SK-N-SH (cell line): ENCODE results near the gene GPC5. TPM values are rescaled to one million over a fixed set of nuclear protein-coding genes. Genes with fewer than 3 reads are reported as not detected.

Source experiments
- CTCF ChIA-PET: fragments of 300-600, 350-600 bp; formaldehyde crosslinking; extraction: SDS; loops from one replicate; lab custom pipeline; 2021; lab: Yijun Ruan, JAX
- POLR2A ChIA-PET: fragments of 350-600 bp; sonication (Branson Sonifier 250); formaldehyde crosslinking; extraction: SDS; loops from one replicate; lab custom pipeline; 2020; ENCODE audit warnings: antibody characterized with exemption, inconsistent platforms; lab: Yijun Ruan, JAX
- DNase-seq: peaks from one replicate; pipeline ENCODE4 v3.0.0; 2012
- H2AFZ ChIP-seq: fragments of 200-600 bp; sonication (generic); 2 replicates; pipeline ENCODE4 v1.8.1; 2016; ENCODE audit warnings: antibody characterized with exemption, mild to moderate bottlenecking, low read depth
- H3F3A ChIP-seq: fragments of 200-600 bp; sonication (generic); replicated peaks from 2 replicates; pipeline ENCODE3; 2016; ENCODE audit warnings: antibody characterized with exemption, mild to moderate bottlenecking; ENCODE audit not compliant: insufficient read depth
- H3K27ac ChIP-seq, 2 experiments: fragments of 200-500 bp in 1 of 2; fragments of 200-600 bp in 1 of 2; sonication (Bioruptor generic) in 1 of 2; sonication (generic), shearing (Covaris generic) in 1 of 2; 2 replicates each; pipeline versions ENCODE4 v1.5.1 to v1.6.1; 2014 to 2016; ENCODE audit warnings: low read depth in 2 of 2, inconsistent platforms in 1 of 2, low read length in 1 of 2, mild to moderate bottlenecking in 1 of 2, mixed read lengths in 1 of 2
- H3K27me3 ChIP-seq: fragments of 200-600 bp; sonication (generic), shearing (Covaris generic); 2 replicates; pipeline ENCODE4 v1.6.1; 2016; ENCODE audit warnings: mixed run types; ENCODE audit not compliant: insufficient read depth
- H3K36me3 ChIP-seq, 2 experiments: fragments of 200-500 bp in 1 of 2; fragments of 200-600 bp in 1 of 2; sonication (Bioruptor generic) in 1 of 2; sonication (generic) in 1 of 2; replicated peaks in 1 of 2; 2 replicates each; pipeline versions ENCODE3 to v1.5.1; 2014 to 2016; ENCODE audit warnings: low read length in 1 of 2, mild to moderate bottlenecking in 1 of 2; ENCODE audit not compliant: insufficient read depth in 2 of 2, control insufficient read depth in 1 of 2
- H3K4me1 ChIP-seq, 2 experiments: fragments of 200-500 bp in 1 of 2; fragments of 200-600 bp in 1 of 2; sonication (Bioruptor generic) in 1 of 2; sonication (generic), shearing (Covaris generic) in 1 of 2; 2 replicates each; pipeline versions ENCODE4 v1.5.1 to v1.6.1; 2014 to 2016; ENCODE audit warnings: low read depth in 1 of 2, low read length in 1 of 2, mixed run types in 1 of 2; ENCODE audit not compliant: insufficient read depth in 2 of 2, control insufficient read depth in 1 of 2
- H3K4me2 ChIP-seq: fragments of 200-600 bp; sonication (generic), shearing (Covaris generic); 2 replicates; pipeline ENCODE4 v1.6.1; 2017; ENCODE audit warnings: mixed run types
- H3K4me3 ChIP-seq, 2 experiments: fragments of 200-500 bp in 1 of 2; fragments of 200-600 bp in 1 of 2; sonication (Bioruptor generic) in 1 of 2; sonication (generic), shearing (Covaris generic) in 1 of 2; 2 replicates each; pipeline versions ENCODE4 v1.5.1 to v1.8.1; 2014 to 2016; ENCODE audit warnings: low read depth in 2 of 2, inconsistent platforms in 1 of 2, low read length in 1 of 2, mild to moderate bottlenecking in 1 of 2, mixed read lengths in 1 of 2, moderate library complexity in 1 of 2
- H3K79me2 ChIP-seq: fragments of 200-600 bp; sonication (generic); 2 replicates; pipeline ENCODE4 v1.8.1; 2017; ENCODE audit warnings: mild to moderate bottlenecking; ENCODE audit not compliant: insufficient read depth
- H3K9ac ChIP-seq: fragments of 200-600 bp; sonication (generic); 2 replicates; pipeline ENCODE4 v1.6.1; 2017; ENCODE audit warnings: mixed run types
- H3K9me2 ChIP-seq: fragments of 200-600 bp; sonication (generic); 2 replicates; pipeline ENCODE4 v1.6.1; 2017; ENCODE audit warnings: mixed run types
- H3K9me3 ChIP-seq: fragments of 200-600 bp; sonication (generic); 2 replicates; pipeline ENCODE4 v1.6.1; 2017; ENCODE audit warnings: mixed run types, mild to moderate bottlenecking, moderate library complexity
- H4K20me1 ChIP-seq: fragments of 200-600 bp; sonication (generic); 2 replicates; pipeline ENCODE4 v1.6.1; 2017; ENCODE audit warnings: mild to moderate bottlenecking, mixed run types; ENCODE audit not compliant: insufficient read depth
- CHD2 ChIP-seq: fragments of 150-350 bp; IDR thresholded peaks from 2 replicates; pipeline ENCODE4 v1.6.1; 2018; ENCODE audit warnings: low read length; ENCODE audit not compliant: partially characterized antibody
- EP300 ChIP-seq, 2 experiments: IDR thresholded peaks; 2 replicates each; pipeline versions ENCODE4 v1.4.0 to v1.6.1; 2012; ENCODE audit warnings: borderline replicate concordance in 1 of 2, low read depth in 1 of 2, low read length in 1 of 2
- EZH2phosphoT487 ChIP-seq: fragments of 200-600 bp; sonication (generic); IDR thresholded peaks from 2 replicates; pipeline ENCODE4 v1.6.1; 2017; ENCODE audit warnings: low read depth, mixed run types, mild to moderate bottlenecking, antibody characterized with exemption, moderate library complexity, borderline replicate concordance
- FOXJ3 ChIP-seq: sonication (generic); formaldehyde crosslinking; IDR thresholded peaks from 2 replicates; pipeline ENCODE4 v1.5.1; 2020; ENCODE audit warnings: mild to moderate bottlenecking, missing genetic modification reagents
- GATA2 ChIP-seq: sonication (generic); formaldehyde crosslinking; IDR thresholded peaks from 2 replicates; pipeline ENCODE4 v1.5.0; 2020; ENCODE audit warnings: mild to moderate bottlenecking, missing genetic modification reagents
- MXI1 ChIP-seq: IDR thresholded peaks from 2 replicates; pipeline ENCODE4 v1.6.1; 2012; ENCODE audit warnings: mild to moderate bottlenecking, low read depth, low read length, improper control_type of control experiment
- POLR2AphosphoS5 ChIP-seq: IDR thresholded peaks from 2 replicates; pipeline ENCODE4 v1.6.1; 2012; ENCODE audit warnings: low read depth, low read length
- RXRA ChIP-seq: IDR thresholded peaks from 2 replicates; pipeline ENCODE4 v1.4.0; 2012; ENCODE audit warnings: low read depth, mild to moderate bottlenecking, borderline replicate concordance
- TCF12 ChIP-seq: IDR thresholded peaks from 2 replicates; pipeline ENCODE4 v1.4.0; 2012
- TEAD4 ChIP-seq: IDR thresholded peaks from 2 replicates; pipeline ENCODE4 v1.4.0; 2012; ENCODE audit warnings: mild to moderate bottlenecking, borderline replicate concordance; ENCODE audit not compliant: insufficient read depth
- YY1 ChIP-seq: IDR thresholded peaks from 2 replicates; pipeline ENCODE4 v1.4.0; 2012; ENCODE audit warnings: low read depth, mild to moderate bottlenecking
- ZBTB33 ChIP-seq: IDR thresholded peaks from 2 replicates; pipeline ENCODE4 v1.4.0; 2012; ENCODE audit warnings: low read depth, borderline replicate concordance
- WGBS: methylation state at CpG from one replicate; pipeline ENCODE4 v1.1.6; 2017; ENCODE audit warnings: low lambda C conversion rate; 5-methylcytosine and 5-hydroxymethylcytosine counted together
- polyA plus RNA-seq, 3 experiments: library from polyadenylated mRNA; depleted of rRNA; stranded (reverse); fragments of >200 nt; gene quantifications; 2 replicates each; pipeline ENCODE4 v1.2.3, GENCODE V29; 2012
- TF ChIP-seq, protein P1 (sequence below): fragments of 150-350 bp; IDR thresholded peaks from 2 replicates; pipeline ENCODE4 v1.6.1; 2017; ENCODE audit warnings: antibody characterized with exemption, low read length, low read depth, borderline replicate concordance

GPC5 gene
- polyA plus RNA-seq, 1 of the 3 experiments (the other 2 are of a cell fraction) = 0.03 TPM

GRCh38 chr13:91370501-91370900, 27.9 kb upstream of the GPC5 start:
- H3K27me3 ChIP-seq = no peaks in the 10 kb centered on the region
- TF ChIP-seq RXRA (no peak), GATA2 (CRISPR knock-in tag) (no peak), TEAD4 (no peak), ZBTB33 (no peak), FOXJ3 (CRISPR knock-in tag) (no peak), MXI1 (no peak), CHD2 (no peak)
- TF ChIP-seq, protein P1, sequence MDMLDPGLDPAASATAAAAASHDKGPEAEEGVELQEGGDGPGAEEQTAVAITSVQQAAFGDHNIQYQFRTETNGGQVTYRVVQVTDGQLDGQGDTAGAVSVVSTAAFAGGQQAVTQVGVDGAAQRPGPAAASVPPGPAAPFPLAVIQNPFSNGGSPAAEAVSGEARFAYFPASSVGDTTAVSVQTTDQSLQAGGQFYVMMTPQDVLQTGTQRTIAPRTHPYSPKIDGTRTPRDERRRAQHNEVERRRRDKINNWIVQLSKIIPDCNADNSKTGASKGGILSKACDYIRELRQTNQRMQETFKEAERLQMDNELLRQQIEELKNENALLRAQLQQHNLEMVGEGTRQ = no peak
- CTCF ChIA-PET = interaction anchor here (0.8 to 1.0 kb wide), 2 partner anchors 11 to 15 kb away, joined by 3 to 5 read pairs; no protein-coding TSS in a partner anchor
- no peak for DNase-seq
- no peak overlapping the region for H3K4me2 ChIP-seq
- H3K27ac ChIP-seq = no peak overlapping the region
- H4K20me1 ChIP-seq = no peaks in the 10 kb centered on the region
- no peaks in the 10 kb centered on the region for H3F3A ChIP-seq
- 89% methylated on average over 2 of the region's 2 CpGs for WGBS
- H3K36me3 ChIP-seq = no peaks in the 10 kb centered on the region
- no peak overlapping the region for H3K9ac ChIP-seq
- no peak overlapping the region for H2AFZ ChIP-seq
- POLR2A ChIA-PET = interaction anchor here (1.3 kb wide), 1 partner anchor 23 kb away, joined by 3 read pairs; no protein-coding TSS in a partner anchor
- H3K9me3 ChIP-seq = no peaks in the 10 kb centered on the region
- no peak overlapping the region for H3K4me3 ChIP-seq
- no peaks in the 10 kb centered on the region for H3K4me1 ChIP-seq
- H3K79me2 ChIP-seq = no peaks in the 10 kb centered on the region
- no peaks in the 10 kb centered on the region for H3K9me2 ChIP-seq

DNA sequence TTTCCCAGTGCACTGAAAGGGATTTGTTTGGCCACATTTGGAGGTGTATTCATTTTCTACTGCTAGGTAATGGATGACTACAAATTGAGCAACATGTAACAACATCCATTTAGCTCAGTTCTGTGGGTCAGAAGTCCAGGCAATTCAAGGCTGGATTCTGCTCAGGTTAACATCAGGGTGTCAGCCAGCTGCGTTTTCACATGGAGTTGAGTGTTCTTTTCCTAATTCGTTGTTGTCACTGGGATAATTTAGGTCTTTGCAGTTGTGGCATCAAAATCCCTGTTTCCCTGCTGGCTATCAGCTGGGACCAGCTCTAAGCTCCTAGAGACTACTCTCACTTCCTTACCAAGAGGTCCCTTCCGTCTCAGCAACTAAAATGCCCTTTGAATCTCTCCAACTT, 25.5 kb upstream of the GPC5 start:
- H3K27ac ChIP-seq = no peak overlapping the region
- DNase-seq = no peak
- WGBS = 49% methylated on average over 3 of the region's 3 CpGs
- no peak overlapping the region for H3K9ac ChIP-seq
- no peaks in the 10 kb centered on the region for H3F3A ChIP-seq
- ChIA-PET POLR2A (interaction anchor here (0.6 kb wide), 1 partner anchor 406 kb away, joined by 3 read pairs; no protein-coding TSS in a partner anchor), CTCF (interaction anchor here (1.2 to 12.4 kb wide), 4 partner anchors 9 to 407 kb away, joined by 4 to 107 read pairs (median 11); no protein-coding TSS in a partner anchor)
- no peaks in the 10 kb centered on the region for H3K9me3 ChIP-seq
- no peaks in the 10 kb centered on the region for H3K36me3 ChIP-seq
- TF ChIP-seq EP300 (IDR thresholded peaks at IDR 0.05; ENCODE audit: borderline replicate concordance in 1 of 2, low read depth in 1 of 2, low read length in 1 of 2) = no peak
- no peak for TF ChIP-seq TCF12
- TF ChIP-seq YY1 = no peak
- TF ChIP-seq, protein P1 = no peak
- no peak for TF ChIP-seq POLR2AphosphoS5
- TF ChIP-seq EZH2phosphoT487 = no peak
- TF ChIP-seq CHD2 = no peak
- no peaks in the 10 kb centered on the region for H4K20me1 ChIP-seq
- no peaks in the 10 kb centered on the region for H3K79me2 ChIP-seq
- no peaks in the 10 kb centered on the region for H3K4me1 ChIP-seq
- H2AFZ ChIP-seq = no peak overlapping the region
- no peaks in the 10 kb centered on the region for H3K27me3 ChIP-seq
- H3K4me3 ChIP-seq = no peak overlapping the region
- H3K9me2 ChIP-seq = no peaks in the 10 kb centered on the region
- no peak overlapping the region for H3K4me2 ChIP-seq
